ENCODE measurements around the gene APBB2.

- TF ChIP-seq CTCF (IDR thresholded peaks at IDR 0.05) (no peak), POLR2A (IDR thresholded peaks at IDR 0.05) (no peak)
These were observed 365.4 kb downstream of the APBB2 start for GRCh38 chr4:40848940-40849339.
